GM13977 (cell line): ENCODE measurements around the gene CBFA2T3.

Experiments used
- DNase-seq: peaks from one replicate; pipeline ENCODE4 v3.0.0; 2012; ENCODE audit warnings: low spot score
- CTCF ChIP-seq: IDR thresholded peaks from 2 replicates; pipeline ENCODE4 v1.5.1; 2012; ENCODE audit warnings: mild to moderate bottlenecking, control low read depth; ENCODE audit not compliant: insufficient read depth; ENCODE audit errors: extremely low read depth, missing control alignments
- in situ Hi-C: fragments of 300-500 bp; cut with MboI; formaldehyde crosslinking; loops from one replicate; pipeline ENCODE4 v1.12.0; 2022; ENCODE audit warnings: low sequenced_read_pairs, low pct_unique_long_range_greater_than_20kb, mixed read lengths, inconsistent platforms; ENCODE audit not compliant: unreplicated experiment

The CBFA2T3 gene

GRCh38 chr16:88968589-88969280 lies 8.3 kb downstream of the CBFA2T3 start:
- no peak for TF ChIP-seq CTCF
- no peak for DNase-seq
- in situ Hi-C loops: no loop called here

- no peak for TF ChIP-seq CTCF
- in situ Hi-C loops: no loop called here
- peak; percentile 92 for DNase-seq
Observed at GRCh38 chr16:88967830-88968588, 9.0 kb downstream of the CBFA2T3 start.

GRCh38 chr16:88966986-88967829 lies 9.8 kb downstream of the CBFA2T3 start:
- no peak for DNase-seq
- no peak for TF ChIP-seq CTCF
- in situ Hi-C loops: no loop called here

- TF ChIP-seq CTCF: no peak
- in situ Hi-C loops: no loop called here
- DNase-seq: no peak
Observed at GRCh38 chr16:88965826-88966480, 11.1 kb downstream of the CBFA2T3 start.

GRCh38 chr16:88965411-88965810 lies 11.6 kb downstream of the CBFA2T3 start:
- in situ Hi-C loops: no loop called here
- no peak for DNase-seq
- no peak for TF ChIP-seq CTCF

GRCh38 chr16:88964636-88965035 lies 12.4 kb downstream of the CBFA2T3 start:
- DNase-seq: no peak
- no peak for TF ChIP-seq CTCF
- in situ Hi-C loops: no loop called here
